Activated T-cell treated with anti-CD3 and anti-CD28 coated beads for 48 hours (primary cell): ENCODE results near the gene FBXO34.

Source experiments
- DNase-seq: peaks from one replicate; pipeline ENCODE4 v3.0.0-alpha.2; 2020; ENCODE audit warnings: low read depth

FBXO34 gene

GRCh38 chr14:55272387-55272786 is 1.2 kb downstream of the FBXO34 start:
- no peak for DNase-seq

- no peak for DNase-seq
Measured at GRCh38 chr14:55272922-55273321, 1.7 kb downstream of the FBXO34 start.

- DNase-seq = no peak
Measured at GRCh38 chr14:55274146-55274545, 2.9 kb downstream of the FBXO34 start.

- DNase-seq = no peak
Measured at GRCh38 chr14:55274751-55275150, 3.5 kb downstream of the FBXO34 start.

GRCh38 chr14:55276736-55277135 is 5.5 kb downstream of the FBXO34 start:
- no peak for DNase-seq

GRCh38 chr14:55277972-55278740 is 6.9 kb downstream of the FBXO34 start:
- no peak for DNase-seq

GRCh38 chr14:55279384-55279783 is 8.2 kb downstream of the FBXO34 start:
- no peak for DNase-seq

- DNase-seq = no peak
Measured at GRCh38 chr14:55281316-55281839, 10.2 kb downstream of the FBXO34 start.

- DNase-seq = no peak
Measured at GRCh38 chr14:55285048-55285652, 13.9 kb downstream of the FBXO34 start.

GRCh38 chr14:55288439-55288838 is 17.2 kb downstream of the FBXO34 start:
- no peak for DNase-seq

- DNase-seq = no peak
Measured at GRCh38 chr14:55291480-55292081, 20.4 kb downstream of the FBXO34 start.

- DNase-seq = no peak
Measured at GRCh38 chr14:55294603-55295002, 23.4 kb downstream of the FBXO34 start.

GRCh38 chr14:55297611-55298499 is 26.6 kb downstream of the FBXO34 start:
- DNase-seq = no peak

- no peak for DNase-seq
Measured at GRCh38 chr14:55298500-55298822, 27.2 kb downstream of the FBXO34 start.

GRCh38 chr14:55301437-55302121 is 30.4 kb downstream of the FBXO34 start:
- no peak for DNase-seq

- DNase-seq = no peak
Measured at GRCh38 chr14:55302367-55303124, 31.3 kb downstream of the FBXO34 start.

GRCh38 chr14:55303125-55303499 is 31.9 kb downstream of the FBXO34 start:
- DNase-seq = no peak

GRCh38 chr14:55303691-55304145 is 32.5 kb downstream of the FBXO34 start:
- no peak for DNase-seq

GRCh38 chr14:55306938-55307589 is 35.8 kb downstream of the FBXO34 start:
- no peak for DNase-seq

- DNase-seq = no peak
Measured at GRCh38 chr14:55309154-55309553, 37.9 kb downstream of the FBXO34 start.
